Osteoblast (primary cell): ENCODE data around the gene ENAH. TPM values are rescaled to one million over a fixed set of nuclear protein-coding genes. Genes with fewer than 3 reads are reported as not detected.

ENCODE experiments used
- DNase-seq: peaks from one replicate; pipeline ENCODE4 v3.0.0; 2011; ENCODE audit warnings: low spot score, mixed read lengths; ENCODE audit not compliant: insufficient read length; ENCODE audit errors: missing footprints
- H2AFZ ChIP-seq: 2 replicates; pipeline ENCODE4 v1.6.0; 2011; ENCODE audit warnings: mild to moderate bottlenecking, low read length
- H3K27ac ChIP-seq: 2 replicates; pipeline ENCODE4 v1.5.1; 2011; ENCODE audit warnings: mild to moderate bottlenecking, low read depth, low read length, moderate library complexity
- H3K27me3 ChIP-seq: 2 replicates; pipeline ENCODE4 v1.6.0; 2012; ENCODE audit warnings: mild to moderate bottlenecking, control low read depth, inconsistent platforms, low read length, moderate library complexity; ENCODE audit not compliant: insufficient read depth
- H3K36me3 ChIP-seq: 2 replicates; pipeline ENCODE4 v1.5.1; 2011; ENCODE audit warnings: mild to moderate bottlenecking, low read length, control low read depth, moderate library complexity; ENCODE audit not compliant: insufficient read depth
- H3K4me1 ChIP-seq: 2 replicates; pipeline ENCODE4 v1.5.1; 2011; ENCODE audit warnings: mild to moderate bottlenecking, low read length, control low read depth, moderate library complexity; ENCODE audit not compliant: insufficient read depth
- H3K4me2 ChIP-seq: 2 replicates; pipeline ENCODE4 v1.6.0; 2011; ENCODE audit warnings: mild to moderate bottlenecking, low read length; ENCODE audit not compliant: insufficient read depth
- H3K4me3 ChIP-seq: fragments of 200-600 bp; sonication (generic); 3 replicates; pipeline ENCODE4 v1.5.1; 2012; ENCODE audit warnings: mild to moderate bottlenecking, low read length, inconsistent platforms; ENCODE audit not compliant: insufficient read depth
- H3K79me2 ChIP-seq: 2 replicates; pipeline ENCODE4 v1.6.0; 2012; ENCODE audit warnings: mild to moderate bottlenecking, low read length, control low read depth, inconsistent platforms; ENCODE audit not compliant: insufficient read depth
- H3K9me3 ChIP-seq: 2 replicates; pipeline ENCODE4 v1.5.1; 2011; ENCODE audit warnings: low read depth, low read length, control low read depth
- H4K20me1 ChIP-seq: 2 replicates; pipeline ENCODE4 v1.6.0; 2012; ENCODE audit warnings: mild to moderate bottlenecking, low read length, control low read depth; ENCODE audit not compliant: insufficient read depth
- total RNA-seq: library from RNA; depleted of rRNA; stranded (reverse); fragments of >200 nt; gene quantifications from 2 replicates; pipeline ENCODE4 v1.2.3, GENCODE V29; 2012
- TF ChIP-seq, protein P1 (sequence below): IDR thresholded peaks from 2 replicates; pipeline ENCODE4 v1.5.1; 2011; ENCODE audit warnings: mild to moderate bottlenecking, low read depth, low read length, moderate library complexity; ENCODE audit errors: extremely low read depth

The ENAH gene
- total RNA-seq, 1 donor = 453 TPM

GRCh38 chr1:225681231-225681630, 28.3 kb upstream of the ENAH start:
- TF ChIP-seq, protein P1, sequence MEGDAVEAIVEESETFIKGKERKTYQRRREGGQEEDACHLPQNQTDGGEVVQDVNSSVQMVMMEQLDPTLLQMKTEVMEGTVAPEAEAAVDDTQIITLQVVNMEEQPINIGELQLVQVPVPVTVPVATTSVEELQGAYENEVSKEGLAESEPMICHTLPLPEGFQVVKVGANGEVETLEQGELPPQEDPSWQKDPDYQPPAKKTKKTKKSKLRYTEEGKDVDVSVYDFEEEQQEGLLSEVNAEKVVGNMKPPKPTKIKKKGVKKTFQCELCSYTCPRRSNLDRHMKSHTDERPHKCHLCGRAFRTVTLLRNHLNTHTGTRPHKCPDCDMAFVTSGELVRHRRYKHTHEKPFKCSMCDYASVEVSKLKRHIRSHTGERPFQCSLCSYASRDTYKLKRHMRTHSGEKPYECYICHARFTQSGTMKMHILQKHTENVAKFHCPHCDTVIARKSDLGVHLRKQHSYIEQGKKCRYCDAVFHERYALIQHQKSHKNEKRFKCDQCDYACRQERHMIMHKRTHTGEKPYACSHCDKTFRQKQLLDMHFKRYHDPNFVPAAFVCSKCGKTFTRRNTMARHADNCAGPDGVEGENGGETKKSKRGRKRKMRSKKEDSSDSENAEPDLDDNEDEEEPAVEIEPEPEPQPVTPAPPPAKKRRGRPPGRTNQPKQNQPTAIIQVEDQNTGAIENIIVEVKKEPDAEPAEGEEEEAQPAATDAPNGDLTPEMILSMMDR = no peak
- no peaks in the 10 kb centered on the region for H3K9me3 ChIP-seq
- DNase-seq = no peak
- no peaks in the 10 kb centered on the region for H3K79me2 ChIP-seq
- H3K27ac ChIP-seq = no peak overlapping the region
- no peak overlapping the region for H3K4me3 ChIP-seq
- H3K4me2 ChIP-seq = no peak overlapping the region
- H4K20me1 ChIP-seq = no peaks in the 10 kb centered on the region
- H2AFZ ChIP-seq = no peak overlapping the region
- H3K36me3 ChIP-seq = no peaks in the 10 kb centered on the region
- no peaks in the 10 kb centered on the region for H3K27me3 ChIP-seq
- H3K4me1 ChIP-seq = peaks cover 7% of the 10 kb centered on the region

DNA sequence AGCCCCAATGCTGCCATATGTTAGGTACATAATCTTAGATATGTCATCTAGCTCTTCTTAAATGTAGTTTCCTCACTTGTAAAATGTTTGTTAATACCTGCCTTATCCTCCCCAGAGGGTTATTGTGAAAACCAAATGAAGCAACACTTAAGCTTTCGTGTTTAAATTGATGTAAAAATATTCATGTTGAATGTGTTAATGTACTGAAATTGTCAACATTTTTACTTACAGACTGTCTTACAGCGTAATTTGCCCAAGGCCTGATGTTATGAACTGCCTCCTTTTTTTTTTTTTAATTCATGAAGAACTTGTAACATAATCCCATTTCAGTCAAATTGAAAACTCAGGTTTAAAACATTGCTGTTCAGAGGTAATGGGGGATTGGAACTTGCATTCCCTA, 25.6 kb upstream of the ENAH start:
- Histone ChIP-seq H3K36me3 (no peaks in the 10 kb centered on the region), H3K9me3 (no peaks in the 10 kb centered on the region), H3K27ac (no peak overlapping the region), H2AFZ (no peak overlapping the region), H4K20me1 (no peaks in the 10 kb centered on the region), H3K27me3 (no peaks in the 10 kb centered on the region), H3K4me2 (no peak overlapping the region), H3K79me2 (no peaks in the 10 kb centered on the region), H3K4me3 (no peak overlapping the region), H3K4me1 (no peaks in the 10 kb centered on the region)
- no peak for DNase-seq
- TF ChIP-seq, protein P1 = no peak

DNA sequence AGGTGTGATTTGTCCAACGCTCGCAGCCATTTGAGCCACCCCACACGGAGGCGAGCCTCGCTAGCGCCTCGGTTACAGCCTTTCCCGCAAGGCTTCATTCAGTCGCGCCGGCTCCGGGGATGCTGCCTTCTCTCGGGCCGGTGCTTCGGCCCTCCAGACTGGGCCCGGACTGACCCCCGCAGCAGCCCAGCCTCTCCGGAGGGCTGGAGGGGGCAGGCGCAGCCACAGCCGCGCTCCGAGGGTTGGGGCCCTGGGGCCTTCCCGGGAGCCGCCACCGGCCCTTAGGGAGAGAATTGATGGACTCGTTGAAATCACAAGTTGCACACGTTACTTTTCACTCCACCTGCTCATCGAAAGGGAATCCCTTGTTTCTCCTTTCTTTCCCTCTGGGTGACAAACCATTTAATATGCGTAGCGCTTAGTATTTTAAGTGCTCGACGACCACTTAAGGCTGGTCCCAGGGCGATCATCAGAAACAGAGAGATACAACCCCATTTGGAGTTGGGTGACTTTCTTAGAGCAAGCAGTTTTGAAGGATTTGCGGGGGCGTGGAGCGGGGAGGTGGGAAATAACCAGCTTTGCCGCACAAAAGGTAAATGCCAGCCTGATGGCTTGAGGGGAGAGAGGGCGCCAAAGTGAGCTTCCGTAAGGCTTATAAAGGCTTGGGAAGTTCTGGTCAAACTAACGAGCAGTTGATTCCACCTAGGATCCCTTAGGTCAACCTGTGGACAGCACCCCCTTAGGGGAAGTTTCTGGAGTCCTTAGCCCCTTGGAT, 24.6 kb upstream of the ENAH start:
- Histone ChIP-seq H3K27ac (no peak overlapping the region), H4K20me1 (no peaks in the 10 kb centered on the region), H3K79me2 (no peaks in the 10 kb centered on the region), H3K4me3 (peak overlapping the region; percentile 39), H2AFZ (peak overlapping the region; percentile 59), H3K36me3 (no peaks in the 10 kb centered on the region), H3K4me1 (no peaks in the 10 kb centered on the region), H3K27me3 (no peaks in the 10 kb centered on the region), H3K9me3 (no peaks in the 10 kb centered on the region), H3K4me2 (peak overlapping the region; percentile 36)
- TF ChIP-seq, protein P1 = no peak
- DNase-seq = no peak

DNA sequence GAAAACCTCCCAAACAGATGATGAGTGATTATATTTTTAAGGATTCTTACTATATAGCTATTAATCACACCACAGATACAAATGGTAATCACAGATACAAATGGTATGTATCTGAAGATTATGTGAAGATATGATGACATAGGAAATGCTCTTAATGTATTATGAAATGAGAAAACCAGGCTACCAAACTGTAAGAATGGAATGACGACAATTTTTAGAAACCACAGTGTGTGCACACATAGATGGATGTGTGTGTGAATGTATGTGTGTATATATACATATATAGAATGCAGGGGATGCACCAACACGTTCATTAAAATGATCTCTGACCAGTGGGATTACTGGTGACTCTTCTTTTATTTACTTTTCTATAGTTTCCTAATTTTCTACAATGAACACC, 21.5 kb upstream of the ENAH start:
- no peaks in the 10 kb centered on the region for H4K20me1 ChIP-seq
- no peak overlapping the region for H2AFZ ChIP-seq
- H3K4me2 ChIP-seq = no peak overlapping the region
- H3K27me3 ChIP-seq = no peaks in the 10 kb centered on the region
- H3K4me1 ChIP-seq = no peaks in the 10 kb centered on the region
- no peak overlapping the region for H3K4me3 ChIP-seq
- DNase-seq = no peak
- H3K9me3 ChIP-seq = no peaks in the 10 kb centered on the region
- H3K27ac ChIP-seq = no peak overlapping the region
- TF ChIP-seq, protein P1 = no peak
- H3K36me3 ChIP-seq = no peaks in the 10 kb centered on the region
- no peaks in the 10 kb centered on the region for H3K79me2 ChIP-seq
